ENCODE data around the gene AFF3. TPM values are rescaled to one million over a fixed set of nuclear protein-coding genes. Genes with fewer than 3 reads are reported as not detected.

Gene AFF3
- total RNA-seq, 1 experiment from 2014 or later = 0.42 TPM

- no peaks in the 10 kb centered on the region for H3K4me1 Mint-ChIP-seq (ENCODE audit: insufficient read depth, unreplicated experiment)
- CTCF ChIA-PET = no interaction called here
- H3K27ac Mint-ChIP-seq (ENCODE audit: low read depth, unreplicated experiment) = no peak overlapping the region
- no peak for DNase-seq (ENCODE audit: unreplicated experiment)
- H3K4me3 Mint-ChIP-seq (ENCODE audit: unreplicated experiment) = no peak overlapping the region
- no peaks in the 10 kb centered on the region for H3K27me3 Mint-ChIP-seq (ENCODE audit: insufficient read depth, unreplicated experiment)
- TF ChIP-seq CTCF (IDR thresholded peaks at IDR 0.05; ENCODE audit: unreplicated experiment) = no peak
- no peaks in the 10 kb centered on the region for H3K9me3 Mint-ChIP-seq (ENCODE audit: unreplicated experiment)
- POLR2A ChIA-PET = no interaction called here
- BruUV-seq (replicated peaks) = no TSS peak
- H3K36me3 Mint-ChIP-seq (ENCODE audit: insufficient read depth, unreplicated experiment) = no peaks in the 10 kb centered on the region
- intact Hi-C loops (cut with micrococcal nuclease) = no loop called here
Measured at GRCh38 chr2:100036026-100036425, 106.4 kb downstream of the AFF3 start.

GRCh38 chr2:100034431-100034830, 108.0 kb downstream of the AFF3 start:
- Mint-ChIP-seq H3K4me1 (ENCODE audit: insufficient read depth, unreplicated experiment) (no peaks in the 10 kb centered on the region), H3K9me3 (ENCODE audit: unreplicated experiment) (no peaks in the 10 kb centered on the region), H3K4me3 (ENCODE audit: unreplicated experiment) (no peak overlapping the region), H3K36me3 (ENCODE audit: insufficient read depth, unreplicated experiment) (no peaks in the 10 kb centered on the region), H3K27me3 (ENCODE audit: insufficient read depth, unreplicated experiment) (no peaks in the 10 kb centered on the region), H3K27ac (ENCODE audit: low read depth, unreplicated experiment) (no peak overlapping the region)
- no peak for DNase-seq (ENCODE audit: unreplicated experiment)
- no peak for TF ChIP-seq CTCF (IDR thresholded peaks at IDR 0.05; ENCODE audit: unreplicated experiment)
- POLR2A ChIA-PET = interaction anchor here (0.8 to 1.2 kb wide), 2 partner anchors 13 to 155 kb away, joined by 3 read pairs; no protein-coding TSS in a partner anchor
- intact Hi-C loops (cut with micrococcal nuclease) = no loop called here
- CTCF ChIA-PET = interaction anchor here (0.6 kb wide), 2 partner anchors 31 to 166 kb away, joined by 3 to 6 read pairs; no protein-coding TSS in a partner anchor
- BruUV-seq (replicated peaks) = no TSS peak

DNA sequence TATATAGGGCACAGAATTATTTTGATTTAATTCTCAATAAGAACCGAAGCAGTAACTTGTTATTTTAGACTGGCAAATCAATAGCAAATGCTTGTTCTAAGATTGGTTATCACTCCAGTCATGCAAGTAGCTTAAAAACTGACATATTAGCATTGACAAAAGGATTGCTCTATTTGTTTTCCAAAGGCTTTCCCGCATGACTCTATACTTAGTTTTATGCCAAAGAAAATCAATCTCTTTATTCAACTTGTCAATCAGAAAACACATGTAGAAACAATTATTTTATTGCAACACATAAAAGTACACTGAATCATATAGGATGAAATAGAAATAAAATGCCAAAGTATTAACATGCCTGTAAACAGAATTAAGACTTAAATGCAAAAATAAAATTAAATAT, 108.4 kb downstream of the AFF3 start:
- H3K27me3 Mint-ChIP-seq (ENCODE audit: insufficient read depth, unreplicated experiment) = no peaks in the 10 kb centered on the region
- intact Hi-C loops (cut with micrococcal nuclease) = no loop called here
- H3K4me1 Mint-ChIP-seq (ENCODE audit: insufficient read depth, unreplicated experiment) = no peaks in the 10 kb centered on the region
- ChIA-PET POLR2A (interaction anchor here (0.8 to 1.2 kb wide), 2 partner anchors 14 to 154 kb away, joined by 3 read pairs; no protein-coding TSS in a partner anchor), CTCF (interaction anchor here (0.6 kb wide), 1 partner anchor 32 kb away, joined by 6 read pairs; no protein-coding TSS in a partner anchor)
- H3K4me3 Mint-ChIP-seq (ENCODE audit: unreplicated experiment) = no peak overlapping the region
- TF ChIP-seq CTCF (IDR thresholded peaks at IDR 0.05; ENCODE audit: unreplicated experiment) = no peak
- BruUV-seq (replicated peaks) = no TSS peak
- no peak for DNase-seq (ENCODE audit: unreplicated experiment)
- H3K27ac Mint-ChIP-seq (ENCODE audit: low read depth, unreplicated experiment) = no peak overlapping the region
- H3K9me3 Mint-ChIP-seq (ENCODE audit: unreplicated experiment) = no peaks in the 10 kb centered on the region
- H3K36me3 Mint-ChIP-seq (ENCODE audit: insufficient read depth, unreplicated experiment) = no peaks in the 10 kb centered on the region

GRCh38 chr2:100031604-100032003, 110.8 kb downstream of the AFF3 start:
- Mint-ChIP-seq H3K36me3 (ENCODE audit: insufficient read depth, unreplicated experiment) (no peaks in the 10 kb centered on the region), H3K4me3 (ENCODE audit: unreplicated experiment) (no peak overlapping the region), H3K9me3 (ENCODE audit: unreplicated experiment) (no peaks in the 10 kb centered on the region), H3K27me3 (ENCODE audit: insufficient read depth, unreplicated experiment) (no peaks in the 10 kb centered on the region), H3K4me1 (ENCODE audit: insufficient read depth, unreplicated experiment) (no peaks in the 10 kb centered on the region), H3K27ac (ENCODE audit: low read depth, unreplicated experiment) (no peak overlapping the region)
- no TSS peak for BruUV-seq (replicated peaks)
- POLR2A ChIA-PET = interaction anchor here (0.7 kb wide), 1 partner anchor 315 kb away, joined by 3 read pairs; no protein-coding TSS in a partner anchor
- no peak for TF ChIP-seq CTCF (IDR thresholded peaks at IDR 0.05; ENCODE audit: unreplicated experiment)
- CTCF ChIA-PET = no interaction called here
- intact Hi-C loops (cut with micrococcal nuclease) = no loop called here
- DNase-seq (ENCODE audit: unreplicated experiment) = no peak
